ENCODE measurements around the gene TOR1AIP1. TPM values are rescaled to one million over a fixed set of nuclear protein-coding genes. Genes with fewer than 3 reads are reported as not detected.

Gene TOR1AIP1
- total RNA-seq, 1 donor from 2014 or later: 20.3 TPM

DNA sequence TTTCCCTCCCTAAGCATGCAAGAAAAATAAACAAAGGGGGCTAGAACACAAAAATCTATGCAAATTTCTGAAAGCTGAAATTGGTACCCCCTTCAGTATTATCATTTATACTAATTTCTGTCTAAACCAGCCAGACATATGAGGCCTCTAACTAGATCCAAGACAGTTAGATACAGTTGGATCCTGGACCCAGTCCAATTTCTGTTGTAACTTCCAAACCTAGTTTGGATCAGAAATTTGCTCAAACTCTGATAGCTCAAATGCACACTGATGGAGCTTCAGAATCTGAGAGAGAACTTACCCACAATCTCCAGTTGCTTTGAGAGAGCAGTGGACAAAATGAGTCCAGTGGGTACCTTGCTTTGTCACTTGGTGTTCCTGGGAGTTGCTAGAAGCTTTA lies 84.5 kb downstream of the TOR1AIP1 start:
- Mint-ChIP-seq H3K9me3 (peaks cover 8% of the 10 kb centered on the region), H3K36me3 (peaks cover 25% of the 10 kb centered on the region), H3K4me1 (no peaks in the 10 kb centered on the region), H3K27ac (no peak overlapping the region), H3K27me3 (ENCODE audit: low read depth) (no peaks in the 10 kb centered on the region), H3K4me3 (no peak overlapping the region)
- DNase-seq (ENCODE audit: low spot score in 2 of 2, unreplicated experiment in 2 of 2): no peak
- TF ChIP-seq, protein P1, sequence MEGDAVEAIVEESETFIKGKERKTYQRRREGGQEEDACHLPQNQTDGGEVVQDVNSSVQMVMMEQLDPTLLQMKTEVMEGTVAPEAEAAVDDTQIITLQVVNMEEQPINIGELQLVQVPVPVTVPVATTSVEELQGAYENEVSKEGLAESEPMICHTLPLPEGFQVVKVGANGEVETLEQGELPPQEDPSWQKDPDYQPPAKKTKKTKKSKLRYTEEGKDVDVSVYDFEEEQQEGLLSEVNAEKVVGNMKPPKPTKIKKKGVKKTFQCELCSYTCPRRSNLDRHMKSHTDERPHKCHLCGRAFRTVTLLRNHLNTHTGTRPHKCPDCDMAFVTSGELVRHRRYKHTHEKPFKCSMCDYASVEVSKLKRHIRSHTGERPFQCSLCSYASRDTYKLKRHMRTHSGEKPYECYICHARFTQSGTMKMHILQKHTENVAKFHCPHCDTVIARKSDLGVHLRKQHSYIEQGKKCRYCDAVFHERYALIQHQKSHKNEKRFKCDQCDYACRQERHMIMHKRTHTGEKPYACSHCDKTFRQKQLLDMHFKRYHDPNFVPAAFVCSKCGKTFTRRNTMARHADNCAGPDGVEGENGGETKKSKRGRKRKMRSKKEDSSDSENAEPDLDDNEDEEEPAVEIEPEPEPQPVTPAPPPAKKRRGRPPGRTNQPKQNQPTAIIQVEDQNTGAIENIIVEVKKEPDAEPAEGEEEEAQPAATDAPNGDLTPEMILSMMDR (IDR thresholded peaks at IDR 0.05; ENCODE audit: unreplicated experiment): no peak

DNA sequence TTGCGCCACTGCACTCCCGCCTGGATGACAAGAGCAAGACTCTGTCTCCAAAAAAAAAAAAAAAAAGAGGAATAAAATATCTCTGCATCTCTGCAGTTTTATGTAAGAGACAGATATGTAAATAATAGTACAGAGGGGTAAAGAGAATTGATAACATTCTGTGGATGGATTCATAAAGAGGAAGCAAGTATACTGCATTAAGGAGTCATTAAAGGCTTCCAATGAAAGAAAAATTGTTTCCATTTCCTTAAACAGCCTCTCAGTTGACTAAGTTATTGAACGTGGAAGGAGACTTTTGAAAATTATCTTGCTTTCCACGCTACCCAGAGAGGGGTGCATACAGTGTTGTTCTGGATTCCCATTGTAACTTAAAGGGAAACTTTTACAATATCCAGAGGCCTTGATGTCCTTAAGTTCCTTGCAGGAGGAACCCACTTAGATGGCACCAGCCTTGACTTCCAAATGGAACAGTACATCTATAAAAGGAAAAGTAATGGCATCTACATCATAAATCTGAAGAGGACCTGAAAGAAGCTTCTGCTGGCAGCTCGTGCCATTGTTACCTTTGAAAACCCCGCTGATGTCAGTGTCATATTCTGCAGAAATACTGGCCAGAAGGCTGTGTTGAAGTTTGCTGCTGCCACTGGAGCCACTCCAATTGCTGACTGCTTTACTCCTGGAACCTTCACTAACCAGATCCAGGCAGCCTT lies 86.4 kb downstream of the TOR1AIP1 start:
- Mint-ChIP-seq H3K27me3 (ENCODE audit: low read depth) (no peaks in the 10 kb centered on the region), H3K4me1 (peaks cover 8% of the 10 kb centered on the region), H3K36me3 (peaks cover 14% of the 10 kb centered on the region), H3K4me3 (no peak overlapping the region), H3K9me3 (peaks cover 4% of the 10 kb centered on the region), H3K27ac (no peak overlapping the region)
- TF ChIP-seq, protein P1 (IDR thresholded peaks at IDR 0.05; ENCODE audit: unreplicated experiment): no peak
- DNase-seq (ENCODE audit: low spot score in 2 of 2, unreplicated experiment in 2 of 2): no peak

DNA sequence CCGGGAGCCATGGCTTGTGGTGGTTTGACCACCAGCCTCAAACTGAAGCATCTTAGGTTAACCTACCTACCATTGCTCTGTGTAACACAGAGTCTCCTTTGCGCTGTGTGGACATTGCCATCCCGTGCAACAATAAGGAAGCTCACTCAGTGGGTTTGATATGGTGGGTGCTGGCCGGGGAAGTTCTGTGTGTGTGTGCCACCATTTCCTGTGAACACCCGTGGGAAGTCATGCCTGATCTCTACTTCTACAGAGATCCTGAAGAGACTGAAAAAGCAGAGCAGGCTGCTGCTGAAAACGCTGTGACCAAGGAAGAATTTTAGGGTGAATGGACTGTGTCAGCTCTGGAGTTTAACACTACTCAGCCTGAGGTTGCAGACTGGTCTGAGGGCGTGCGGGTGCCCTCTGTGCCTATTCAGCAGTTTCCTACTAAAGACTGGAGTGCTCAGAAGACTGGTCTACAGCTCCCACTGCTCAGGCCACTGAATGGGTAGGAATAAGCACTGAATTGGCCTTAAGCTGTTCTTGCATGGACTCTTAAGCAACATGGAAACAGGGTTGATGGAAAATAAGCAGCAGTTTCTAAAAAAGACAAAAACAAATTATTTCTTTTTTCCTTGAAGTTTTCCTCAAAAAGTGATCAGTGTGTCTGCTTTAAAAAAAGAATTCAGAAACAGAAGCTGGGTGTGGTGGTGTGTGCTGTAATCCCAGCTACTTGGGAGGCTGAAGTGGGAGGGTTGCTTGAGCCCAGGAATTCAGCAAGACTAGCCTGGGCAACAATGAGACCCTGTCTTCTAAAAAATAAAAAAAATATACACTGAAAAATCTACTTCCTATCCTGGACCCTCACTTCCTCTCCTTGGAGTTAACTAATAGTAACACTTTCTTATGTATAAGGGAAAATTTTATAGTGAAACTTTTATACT lies 87.2 kb downstream of the TOR1AIP1 start:
- no peak overlapping the region for H3K27ac Mint-ChIP-seq
- H3K4me3 Mint-ChIP-seq: no peak overlapping the region
- no peaks in the 10 kb centered on the region for H3K9me3 Mint-ChIP-seq
- peaks cover 13% of the 10 kb centered on the region for H3K36me3 Mint-ChIP-seq
- TF ChIP-seq, protein P1 (IDR thresholded peaks at IDR 0.05; ENCODE audit: unreplicated experiment): no peak
- H3K4me1 Mint-ChIP-seq: peaks cover 12% of the 10 kb centered on the region
- no peaks in the 10 kb centered on the region for H3K27me3 Mint-ChIP-seq (ENCODE audit: low read depth)
- no peak for DNase-seq (ENCODE audit: low spot score in 2 of 2, unreplicated experiment in 2 of 2)

Other genes starting within 250 kb of the TOR1AIP1 start
- gene FAM163A, start 139.0 kb upstream of the TOR1AIP1 start, total RNA-seq: 10.1 to 10.2 TPM (median 10.1 TPM) in 3 replicates
- 82.5 to 85.5 TPM (median 84.4 TPM) in 3 replicates for gene TOR1AIP2, start 4.5 kb upstream of the TOR1AIP1 start, total RNA-seq
- 54.6 to 58.0 TPM (median 55.1 TPM) in 3 replicates for gene CEP350, start 72.5 kb downstream of the TOR1AIP1 start, total RNA-seq

Measured in mesothelial cell of epicardium (in vitro differentiated cells).